CD14-positive monocyte (primary cell): ENCODE data around the gene BCAP31. TPM values are rescaled to one million over a fixed set of nuclear protein-coding genes. Genes with fewer than 3 reads are reported as not detected.
A peak's percentile ranks its signal among the peaks of the same experiment; 100 is the strongest.

Experiments
- DNase-seq, 3 donors: peaks; one replicate each; pipeline ENCODE4 v3.0.0-alpha.2; 2011 to 2022
- H2AFZ ChIP-seq: 2 replicates; pipeline ENCODE4 v1.6.0; 2012; ENCODE audit warnings: mild to moderate bottlenecking, low read depth, low read length, inconsistent platforms; ENCODE audit not compliant: insufficient read depth, poor library complexity, severe bottlenecking
- H3K27ac ChIP-seq, 2 donors: 1 replicate in 1 of 2; 2 replicates in 1 of 2; pipeline ENCODE4 v1.5.1; 2012 to 2013; ENCODE audit warnings: low read length in 2 of 2, control low read depth in 1 of 2, inconsistent platforms in 1 of 2, low read depth in 1 of 2, mild to moderate bottlenecking in 1 of 2
- H3K27me3 ChIP-seq, 2 donors: one replicate each; pipeline versions ENCODE4 v1.6.0 to v1.6.1; 2011 to 2013; ENCODE audit warnings: low read length in 2 of 2; ENCODE audit not compliant: control insufficient read depth in 2 of 2, insufficient read depth in 2 of 2
- H3K36me3 ChIP-seq, 2 donors: replicated peaks in 1 of 2; 1 replicate in 1 of 2; 2 replicates in 1 of 2; pipeline versions ENCODE4 v1.5.1 to v1.6.1; 2012 to 2013; ENCODE audit warnings: low read length in 2 of 2, control low read depth in 1 of 2, inconsistent platforms in 1 of 2, mild to moderate bottlenecking in 1 of 2; ENCODE audit not compliant: insufficient read depth in 2 of 2, control insufficient read depth in 1 of 2
- H3K4me1 ChIP-seq, 2 donors: 1 replicate in 1 of 2; 2 replicates in 1 of 2; pipeline versions ENCODE4 v1.5.1 to v1.6.1; 2012 to 2013; ENCODE audit warnings: low read length in 2 of 2, control low read depth in 1 of 2, inconsistent platforms in 1 of 2, mild to moderate bottlenecking in 1 of 2, moderate library complexity in 1 of 2; ENCODE audit not compliant: insufficient read depth in 2 of 2, control insufficient read depth in 1 of 2
- H3K4me2 ChIP-seq: replicated peaks from 2 replicates; pipeline ENCODE3; 2012; ENCODE audit warnings: low read length, moderate library complexity, mild to moderate bottlenecking; ENCODE audit not compliant: poor library complexity, severe bottlenecking; ENCODE audit errors: extremely low read depth
- H3K4me3 ChIP-seq, 3 experiments: fragments of 200-600 bp in 1 of 3; sonication (generic) in 1 of 3; replicated peaks in 1 of 3; 1 replicate in 2 of 3; 2 replicates in 1 of 3; pipeline ENCODE4 v1.5.1; 2011 to 2013; ENCODE audit warnings: low read length in 3 of 3, mild to moderate bottlenecking in 3 of 3, control low read depth in 2 of 3, low read depth in 2 of 3, inconsistent platforms in 1 of 3, moderate library complexity in 1 of 3
- H3K79me2 ChIP-seq: 2 replicates; pipeline ENCODE4 v1.6.0; 2012; ENCODE audit warnings: mild to moderate bottlenecking, control low read depth, inconsistent platforms, low read length, moderate library complexity; ENCODE audit not compliant: insufficient read depth
- H3K9ac ChIP-seq: 2 replicates; pipeline ENCODE4 v1.6.0; 2017; ENCODE audit warnings: low read length, mild to moderate bottlenecking; ENCODE audit not compliant: insufficient read depth, poor library complexity, severe bottlenecking
- H3K9me3 ChIP-seq, 2 donors: replicated peaks in 1 of 2; 1 replicate in 1 of 2; 2 replicates in 1 of 2; pipeline versions ENCODE4 v1.5.1 to v1.6.1; 2012 to 2013; ENCODE audit warnings: low read length in 2 of 2, control low read depth in 1 of 2; ENCODE audit not compliant: control insufficient read depth in 1 of 2, insufficient read depth in 1 of 2
- H4K20me1 ChIP-seq: 2 replicates; pipeline ENCODE4 v1.6.0; 2012; ENCODE audit warnings: mild to moderate bottlenecking, low read length, control low read depth, moderate library complexity; ENCODE audit not compliant: insufficient read depth
- H3K27ac Mint-ChIP-seq, 7 donors: one replicate each; pipeline ENCODE4 v1.8.0; 2020; ENCODE audit warnings: mild to moderate bottlenecking in 7 of 7, mixed read lengths in 7 of 7, moderate library complexity in 6 of 7, inconsistent platforms in 2 of 7
- H3K27me3 Mint-ChIP-seq, 3 donors: one replicate each; pipeline ENCODE4 v1.8.0; 2021 to 2022; ENCODE audit warnings: low read depth in 3 of 3, mild to moderate bottlenecking in 3 of 3, mixed read lengths in 3 of 3, moderate library complexity in 3 of 3, inconsistent platforms in 1 of 3
- H3K36me3 Mint-ChIP-seq, 2 donors: one replicate each; pipeline ENCODE4 v1.8.0; 2020; ENCODE audit warnings: mixed read lengths in 2 of 2, inconsistent platforms in 1 of 2, mild to moderate bottlenecking in 1 of 2
- H3K4me1 Mint-ChIP-seq: one replicate; pipeline ENCODE4 v1.8.0; 2020; ENCODE audit warnings: mild to moderate bottlenecking, mixed read lengths
- H3K4me3 Mint-ChIP-seq, 2 donors: one replicate each; pipeline ENCODE4 v1.8.0; 2020; ENCODE audit warnings: mild to moderate bottlenecking in 2 of 2, mixed read lengths in 2 of 2, moderate library complexity in 1 of 2
- H3K9me3 Mint-ChIP-seq, 7 donors: one replicate each; pipeline ENCODE4 v1.8.0; 2020 to 2022; ENCODE audit warnings: mixed read lengths in 7 of 7, mild to moderate bottlenecking in 6 of 7, moderate library complexity in 6 of 7, inconsistent platforms in 2 of 7
- CTCF ChIP-seq: fragments of 200-600 bp; IDR thresholded peaks from one replicate; pipeline ENCODE4 v1.8.0; 2022; ENCODE audit warnings: antibody characterized with exemption, mild to moderate bottlenecking
- WGBS: methylation state at CpG from one replicate; pipeline ENCODE4 v1.1.5; 2013; ENCODE audit warnings: missing lambda C conversion rate; ENCODE audit not compliant: insufficient coverage; 5-methylcytosine and 5-hydroxymethylcytosine counted together
- intact Hi-C, 2 donors: fragments of 100-400 bp; cut with micrococcal nuclease; formaldehyde crosslinking; loops; one replicate each; pipeline versions ENCODE4 v1.15.0 to v1.15.1; 2023
- polyA plus RNA-seq, 3 donors: library from polyadenylated mRNA; depleted of rRNA in 1 of 3; unstranded in 2 of 3; stranded (reverse) in 1 of 3; fragments of 300-500 nt in 2 of 3; fragments of >200 nt in 1 of 3; fragmentation: Illumina TruSeq in 2 of 3; gene quantifications; 1 replicate in 2 of 3; 2 replicates in 1 of 3; pipeline ENCODE4 v1.2.3, GENCODE V29; 2012 to 2021

BCAP31 gene
- polyA plus RNA-seq, 3 donors: 139 to 294 (median 288) TPM

GRCh38 chrX:153681175-153681574, 43.0 kb downstream of the BCAP31 start:
- Mint-ChIP-seq H3K4me3 (no peak overlapping the region), H3K27me3 (peaks cover 20 to 49% (median 44%) of the 10 kb centered on the region in 3 donors), H3K4me1 (peaks cover 2% of the 10 kb centered on the region), H3K27ac (no peak overlapping the region), H3K36me3 (peaks cover 2 to 3% of the 10 kb centered on the region in 2 donors), H3K9me3 (peaks cover 0 to 16% (median 9%) of the 10 kb centered on the region in 7 donors)
- Histone ChIP-seq H3K4me3 (no peak overlapping the region), H3K36me3 (no peaks in the 10 kb centered on the region), H2AFZ (no peak overlapping the region), H3K4me2 (no peak overlapping the region), H3K27me3 (peaks cover 9 to 25% of the 10 kb centered on the region in 2 donors), H3K9me3 (peaks cover 3 to 10% of the 10 kb centered on the region in 2 donors), H3K79me2 (no peaks in the 10 kb centered on the region), H4K20me1 (no peaks in the 10 kb centered on the region), H3K9ac (no peak overlapping the region), H3K27ac (no peak overlapping the region), H3K4me1 (no peaks in the 10 kb centered on the region)
- intact Hi-C loops: no loop called here
- no peak for DNase-seq
- WGBS: 72% methylated on average over 7 of the region's 12 CpGs
- TF ChIP-seq CTCF: no peak

DNA sequence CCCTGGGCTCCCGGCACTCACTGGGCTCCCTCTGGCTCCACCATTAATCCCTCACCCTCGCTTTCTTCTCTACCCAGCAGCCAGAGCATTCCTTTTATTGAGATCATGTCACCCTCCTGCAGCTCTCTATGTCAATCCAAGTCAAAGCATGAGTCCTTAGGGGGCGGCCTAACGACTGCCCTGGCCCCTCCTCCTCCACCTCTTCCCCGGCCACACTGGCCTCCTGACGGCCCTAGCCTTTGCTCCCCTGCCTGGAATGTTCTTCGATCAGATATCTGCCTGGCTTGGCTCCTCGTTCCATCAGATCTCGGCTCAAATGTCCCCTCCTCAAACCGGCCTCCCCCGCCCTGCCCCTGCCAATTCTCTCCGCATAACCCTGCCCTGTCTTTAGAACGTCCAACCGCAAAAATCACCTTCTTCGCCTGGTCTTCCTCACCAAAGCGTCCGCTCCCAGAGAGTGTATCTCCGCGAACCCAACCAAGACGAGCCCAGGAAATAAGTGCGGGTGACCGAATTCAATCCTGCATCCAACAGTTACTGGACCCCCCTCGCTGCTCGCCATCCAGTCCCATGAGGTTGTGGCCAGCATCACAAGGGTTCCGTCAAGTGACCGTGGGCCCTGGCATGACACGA, 49.9 kb downstream of the BCAP31 start:
- Histone ChIP-seq H4K20me1 (no peaks in the 10 kb centered on the region), H3K27me3 (peaks cover 5 to 30% of the 10 kb centered on the region in 2 donors), H3K4me3 (no peak overlapping the region), H3K36me3 (no peaks in the 10 kb centered on the region), H3K4me1 (no peaks in the 10 kb centered on the region), H3K27ac (no peak overlapping the region), H3K9ac (no peak overlapping the region), H2AFZ (no peak overlapping the region), H3K9me3 (no peaks in the 10 kb centered on the region), H3K79me2 (no peaks in the 10 kb centered on the region), H3K4me2 (no peak overlapping the region)
- Mint-ChIP-seq H3K9me3 (peaks cover 0 to 13% (median 5%) of the 10 kb centered on the region in 7 donors), H3K4me3 (peak overlapping the region in 1 of 2 donors; percentile 73), H3K36me3 (no peaks in the 10 kb centered on the region), H3K27ac (no peak overlapping the region), H3K4me1 (peaks cover 2% of the 10 kb centered on the region), H3K27me3 (peaks cover 20 to 43% (median 35%) of the 10 kb centered on the region in 3 donors)
- TF ChIP-seq CTCF: no peak
- 82% methylated on average over 21 of the region's 27 CpGs for WGBS
- intact Hi-C loops: no loop called here
- no peak for DNase-seq
